GM21360 (cell line): ENCODE data around the gene MMEL1.
A peak's percentile ranks its signal among the peaks of the same experiment; 100 is the strongest.
"Not testable (repeated sequence)": the region's sequence is repeated elsewhere in the genome, so short reads cannot be mapped to it uniquely, and the experiment has no call there.

ENCODE experiments used
- ATAC-seq: cut with Tn5 transposase; IDR thresholded peaks from one replicate; pipeline ENCODE4 v1.9.1; 2021; ENCODE audit warnings: mild to moderate bottlenecking, moderate library complexity; ENCODE audit not compliant: unreplicated experiment

MMEL1 gene

GRCh38 chr1:2558861-2559260, 74.0 kb downstream of the MMEL1 start:
- ATAC-seq = no peak

GRCh38 chr1:2558420-2558819, 74.4 kb downstream of the MMEL1 start:
- no peak for ATAC-seq

GRCh38 chr1:2557482-2558400, 75.1 kb downstream of the MMEL1 start:
- no peak for ATAC-seq

DNA sequence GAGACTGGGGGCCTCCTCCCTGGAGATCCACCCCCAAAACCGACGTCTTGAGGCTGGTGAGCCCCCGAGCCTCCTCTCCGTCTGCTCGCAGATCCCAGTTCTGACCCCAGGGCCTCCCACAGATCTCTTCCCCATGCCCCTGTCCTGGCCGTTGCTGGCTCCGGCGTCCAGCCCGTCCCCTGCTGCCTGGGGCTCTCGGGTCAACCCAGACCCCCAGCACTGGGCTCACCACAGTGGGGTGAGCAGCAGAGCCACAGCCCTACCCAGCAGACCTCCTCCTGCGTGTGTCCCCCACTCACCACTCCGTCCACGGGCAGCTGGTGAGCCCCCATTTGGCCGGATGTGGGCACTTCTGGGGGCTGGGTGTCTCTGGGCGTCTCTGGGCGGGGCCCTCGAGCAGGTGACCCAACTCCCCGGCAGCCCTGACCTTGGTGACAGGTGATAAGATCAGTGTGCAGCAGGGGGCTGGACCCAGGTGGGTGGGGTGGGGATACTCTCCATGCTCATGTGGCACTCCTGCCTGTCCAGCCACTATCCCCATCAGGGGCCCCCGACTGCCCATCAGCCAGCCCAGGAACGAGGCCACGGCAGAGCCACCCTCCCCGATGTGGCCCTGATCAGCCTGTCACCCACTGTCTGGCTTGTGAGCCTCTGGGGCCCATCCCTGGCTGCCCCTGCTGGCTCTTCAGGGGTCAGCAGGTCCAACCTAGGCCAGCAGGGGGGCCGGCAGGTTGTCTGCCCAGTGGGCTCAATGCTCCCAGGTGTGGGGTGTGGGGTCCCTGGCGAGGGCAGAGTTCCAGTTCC, 75.9 kb downstream of the MMEL1 start:
- ATAC-seq = no peak

DNA sequence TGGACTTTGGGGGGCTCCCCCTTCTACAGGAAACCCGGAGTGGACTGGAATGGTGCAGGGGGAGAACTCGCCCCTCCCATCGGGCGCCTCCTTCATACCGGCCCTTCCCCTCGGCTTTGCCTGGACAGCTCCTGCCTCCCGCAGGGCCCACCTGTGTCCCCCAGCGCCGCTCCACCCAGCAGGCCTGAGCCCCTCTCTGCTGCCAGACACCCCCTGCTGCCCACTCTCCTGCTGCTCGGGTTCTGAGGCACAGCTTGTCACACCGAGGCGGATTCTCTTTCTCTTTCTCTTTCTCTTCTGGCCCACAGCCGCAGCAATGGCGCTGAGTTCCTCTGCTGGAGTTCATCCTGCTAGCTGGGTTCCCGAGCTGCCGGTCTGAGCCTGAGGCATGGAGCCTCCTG, 76.5 kb downstream of the MMEL1 start, which contains the start of gene TNFRSF14:
TSS of gene TNFRSF14 (plus strand) at position 95 of the 401 bp plus-strand sequence. CDS start at position 389, 294 bp downstream.
- ATAC-seq = peak; percentile 22

- peak; percentile 34 for ATAC-seq
Measured at GRCh38 chr1:2555634-2556276, 77.1 kb downstream of the MMEL1 start.

DNA sequence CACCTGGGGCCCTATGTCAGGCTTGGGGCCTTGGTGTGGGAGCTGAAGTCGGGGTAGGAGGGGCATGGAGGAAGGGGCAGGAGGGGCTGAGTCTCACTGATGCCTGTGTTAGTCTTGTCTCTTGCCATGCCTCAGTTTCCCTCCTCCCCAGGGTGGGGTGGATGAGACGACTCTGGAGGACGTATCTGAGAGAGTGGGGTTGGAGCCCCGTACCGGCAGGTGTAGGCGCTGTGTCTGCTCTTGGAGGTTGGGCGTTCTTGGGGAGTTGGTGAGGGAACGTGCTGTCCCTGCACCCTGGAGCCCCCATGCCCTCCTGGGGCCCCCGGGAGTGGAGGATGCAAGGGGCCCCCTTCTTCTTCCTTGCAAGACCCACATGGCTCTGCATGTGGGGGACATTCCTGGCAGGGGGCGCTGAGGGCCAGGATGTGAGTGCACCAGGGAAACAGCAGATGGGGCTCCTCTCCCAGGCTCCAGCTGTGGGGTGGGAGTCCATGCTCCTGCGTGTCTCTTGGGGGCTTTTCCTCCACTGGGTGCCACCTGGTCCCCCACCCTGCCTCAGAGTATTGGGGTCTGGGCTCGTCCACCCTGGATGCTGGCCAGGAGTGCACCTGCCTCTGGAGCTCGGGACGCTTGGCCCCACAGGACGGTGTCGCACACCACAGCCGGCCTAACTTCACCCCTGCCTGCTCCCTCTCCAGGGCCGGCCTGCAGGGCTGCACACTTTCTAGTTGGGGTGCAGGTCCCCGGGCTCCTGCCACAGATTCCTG, 78.0 kb downstream of the MMEL1 start:
- ATAC-seq = no peak

GRCh38 chr1:2553871-2554620, 78.8 kb downstream of the MMEL1 start:
- no peak for ATAC-seq

- ATAC-seq = not testable (repeated sequence)
Measured at GRCh38 chr1:2553076-2553475, 79.7 kb downstream of the MMEL1 start.

DNA sequence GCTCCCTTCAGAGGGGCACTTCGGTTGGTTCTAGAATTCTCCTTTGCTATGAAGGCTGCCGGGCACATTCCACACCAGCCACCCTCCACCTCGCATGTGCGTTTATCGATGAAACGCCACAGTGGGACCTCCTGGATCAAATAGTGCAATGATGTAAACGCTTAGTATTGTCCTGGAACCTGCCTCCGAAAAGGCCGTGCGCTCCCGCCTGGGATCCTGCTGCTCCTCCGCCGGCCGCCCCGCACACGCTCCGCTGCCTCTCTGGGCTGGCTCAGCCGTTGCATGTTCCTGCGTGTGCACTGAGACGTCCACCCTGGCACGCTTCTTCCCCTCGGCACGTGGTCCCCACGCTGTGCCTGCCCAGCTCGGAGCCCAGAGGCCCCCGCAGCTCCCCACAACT, 80.6 kb downstream of the MMEL1 start:
- no peak for ATAC-seq

DNA sequence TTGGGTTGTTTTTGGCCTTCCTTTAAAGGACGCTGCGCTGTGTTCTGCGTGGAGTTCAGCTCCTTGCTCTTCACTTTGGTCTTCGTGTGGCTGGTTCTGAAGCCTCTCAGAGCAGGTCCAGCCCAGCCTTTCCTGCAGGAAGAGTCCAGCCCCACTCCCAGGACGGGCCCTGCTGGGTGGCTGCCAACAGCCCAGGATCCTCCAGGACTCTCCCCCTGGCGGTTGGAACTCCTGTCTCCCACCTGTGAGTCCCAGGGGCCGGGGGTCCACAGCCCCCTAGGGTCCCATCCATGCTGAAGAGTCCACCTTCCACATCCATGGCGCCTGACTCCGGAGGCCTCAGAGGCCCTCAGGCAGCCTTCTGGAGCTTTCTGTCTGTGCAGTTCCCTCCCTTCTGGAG, 81.3 kb downstream of the MMEL1 start:
- not testable (repeated sequence) for ATAC-seq

DNA sequence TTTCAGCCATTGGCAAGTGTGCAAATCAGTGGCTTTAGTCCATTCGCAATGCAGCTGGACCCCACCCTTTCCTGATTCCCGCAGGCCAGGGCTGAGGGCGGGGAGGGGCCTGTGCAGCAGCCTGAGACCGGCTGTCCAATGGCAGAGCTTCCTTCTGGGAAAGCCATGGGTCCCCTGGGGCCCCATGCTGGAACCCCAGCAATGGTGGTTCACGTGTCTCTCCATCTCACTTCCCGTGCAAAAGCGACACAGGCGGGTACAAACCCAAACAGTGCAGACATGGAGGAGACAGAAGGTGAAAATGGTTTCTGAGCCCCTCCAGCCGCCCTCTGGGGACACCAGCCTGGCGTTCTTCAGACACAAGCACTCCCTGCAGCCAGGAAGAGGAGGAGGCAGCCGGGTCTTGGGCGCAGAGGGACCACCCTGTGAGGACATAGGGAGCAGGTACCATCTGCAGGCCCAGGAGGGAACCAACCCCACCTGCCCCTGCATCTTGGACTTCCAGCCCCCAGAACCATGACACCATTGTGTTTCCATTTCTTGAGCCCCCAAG, 82.4 kb downstream of the MMEL1 start:
- not testable (repeated sequence) for ATAC-seq

DNA sequence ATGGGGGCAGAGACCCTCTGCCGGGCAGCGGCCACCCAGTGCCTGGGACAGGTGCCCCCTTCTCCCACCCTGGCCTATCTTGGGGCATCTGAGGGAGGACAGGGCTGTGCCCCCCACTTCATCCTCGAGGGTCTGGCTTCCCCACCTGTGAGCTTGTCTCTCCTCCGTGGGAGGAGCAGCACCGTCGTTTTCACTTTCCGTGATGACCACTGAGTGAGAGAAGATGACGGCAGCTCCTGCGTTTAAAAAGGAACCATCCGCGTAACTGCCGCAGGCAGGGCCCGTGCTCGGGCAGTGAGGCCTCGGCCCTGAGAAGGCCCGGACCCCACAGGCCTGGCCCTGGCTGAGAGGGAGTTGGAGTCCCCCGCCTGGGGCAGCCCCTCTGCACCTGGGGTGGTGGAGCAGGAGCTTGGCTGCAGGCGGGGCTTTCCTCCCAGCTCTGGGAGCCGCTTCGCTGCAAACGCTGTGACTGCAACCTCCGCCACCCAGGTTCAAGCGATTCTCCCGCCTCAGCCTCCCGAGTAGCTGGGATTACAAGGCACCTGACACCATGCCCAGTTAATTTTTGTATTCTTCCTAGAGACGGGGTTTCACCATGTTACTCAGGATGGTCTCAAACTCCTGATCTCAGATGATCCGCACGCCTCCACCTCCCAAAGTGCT, 83.3 kb downstream of the MMEL1 start:
- not testable (repeated sequence) for ATAC-seq

GRCh38 chr1:2548068-2548589, 84.7 kb downstream of the MMEL1 start:
- ATAC-seq = no peak

GRCh38 chr1:2547210-2548067, 85.4 kb downstream of the MMEL1 start:
- ATAC-seq = no peak

DNA sequence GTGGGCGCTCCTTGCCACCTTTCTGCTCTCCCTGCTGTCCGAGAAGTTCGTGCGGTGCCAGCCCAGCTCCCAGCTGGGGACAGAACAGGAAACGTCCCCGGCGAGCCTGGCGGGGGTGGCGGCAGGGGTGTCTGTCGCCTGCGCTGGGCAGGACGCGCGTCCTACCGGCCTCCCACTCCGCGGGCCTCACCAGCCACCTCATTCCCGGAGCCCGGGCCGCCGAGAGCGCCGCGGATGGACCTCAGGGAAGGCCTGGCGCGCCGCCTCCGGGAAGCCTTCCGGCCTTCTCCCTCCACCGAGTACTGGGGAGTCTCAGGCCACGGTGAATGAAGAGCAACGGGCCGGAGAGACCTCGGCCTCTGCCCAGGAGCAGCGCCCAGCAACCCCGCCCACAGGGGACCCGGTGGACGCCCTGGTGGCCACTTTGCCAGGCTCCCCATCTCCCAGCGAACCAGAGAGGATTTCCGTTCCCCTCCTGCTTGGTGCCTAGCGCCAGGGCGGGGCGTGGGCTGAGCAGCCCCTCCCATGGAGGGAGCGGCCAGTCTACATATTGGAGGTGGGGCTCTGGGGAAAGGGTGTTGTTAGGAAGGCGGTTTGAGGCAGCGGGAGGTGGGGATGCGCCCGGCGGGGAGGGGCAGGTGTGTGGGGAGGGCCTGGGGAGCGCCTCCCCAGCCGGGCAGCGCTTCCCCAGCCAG, 86.2 kb downstream of the MMEL1 start:
- peak; percentile 24 for ATAC-seq
